HepG2 (cell line): ENCODE data around the gene UROD. TPM values are rescaled to one million over a fixed set of nuclear protein-coding genes. Genes with fewer than 3 reads are reported as not detected.

Source experiments
- ATAC-seq: fragments of 200-7000 bp; cut with Tn5 transposase; 3 replicates; pipeline ENCODE4 v1.9.1; 2020; ENCODE audit warnings: mild to moderate bottlenecking, moderate library complexity
- BruUV-seq: library from RNA; stranded (reverse); fragments of 400-500 nt; replicated peaks from 2 replicates; lab custom pipeline; 2021; lab: Mats Ljungman, UMichigan
- CTCF ChIA-PET: fragments of 300-600 bp; formaldehyde crosslinking; extraction: SDS; loops from one replicate; lab custom pipeline; 2021; ENCODE audit warnings: low total read pairs, inconsistent platforms, low intra/inter-chr PET ratio; lab: Yijun Ruan, JAX
- POLR2A ChIA-PET: fragments of 350-600 bp; sonication (Branson Sonifier 250); formaldehyde crosslinking; loops from one replicate; lab custom pipeline; 2020; ENCODE audit warnings: antibody characterized with exemption, inconsistent platforms; lab: Yijun Ruan, JAX
- DNase-seq: peaks from one replicate; pipeline ENCODE4 v3.0.0-alpha.2; 2015; ENCODE audit warnings: low spot score
- FAIRE-seq: peaks from 3 replicates; lab custom pipeline; 2011; peaks lifted over from hg19 to GRCh38; lab: Jason Lieb, UNC
- H2AFZ ChIP-seq: one replicate; pipeline ENCODE4 v1.6.1; 2011; ENCODE audit warnings: low read length, inconsistent platforms
- H3K27ac ChIP-seq: fragments of 300-600 bp; 3 replicates; pipeline ENCODE4 v1.8.0; 2011; ENCODE audit warnings: mixed run types, mild to moderate bottlenecking, mixed read lengths, low read length, inconsistent platforms; ENCODE audit not compliant: insufficient read depth; ENCODE audit errors: extremely low read length
- H3K27me3 ChIP-seq, 2 experiments: fragments of 200-600 bp in 1 of 2; 2 replicates in 1 of 2; 3 replicates in 1 of 2; pipeline versions ENCODE4 v1.6.0 to v1.8.0; 2011; ENCODE audit warnings: low read length in 2 of 2, mild to moderate bottlenecking in 2 of 2, moderate library complexity in 2 of 2, inconsistent platforms in 1 of 2; ENCODE audit not compliant: insufficient read depth in 2 of 2, control insufficient read depth in 1 of 2
- H3K36me3 ChIP-seq, 2 experiments: fragments of 200-600 bp in 1 of 2; replicated peaks in 1 of 2; 2 replicates in 1 of 2; 3 replicates in 1 of 2; pipeline versions ENCODE4 v1.5.1 to v1.8.0; 2011; ENCODE audit warnings: low read length in 2 of 2, inconsistent platforms in 1 of 2; ENCODE audit not compliant: insufficient read depth in 2 of 2, control insufficient read depth in 1 of 2
- H3K4me1 ChIP-seq: 2 replicates; pipeline ENCODE4 v1.5.1; 2012; ENCODE audit warnings: low read length, inconsistent platforms; ENCODE audit not compliant: insufficient read depth
- H3K4me2 ChIP-seq: 2 replicates; pipeline ENCODE4 v1.6.0; 2011; ENCODE audit warnings: low read depth, low read length, inconsistent platforms
- H3K4me3 ChIP-seq, 3 experiments: fragments of 200-600 bp in 1 of 3; sonication (generic), shearing (Covaris generic) in 1 of 3; replicated peaks in 1 of 3; 2 replicates each; pipeline ENCODE4 v1.5.1; 2011 to 2016; ENCODE audit warnings: low read length in 3 of 3, inconsistent platforms in 2 of 3, low read depth in 2 of 3, mild to moderate bottlenecking in 2 of 3, control low read depth in 1 of 3, mixed read lengths in 1 of 3; ENCODE audit not compliant: insufficient read depth in 1 of 3
- H3K79me2 ChIP-seq: one replicate; pipeline ENCODE4 v1.6.1; 2011; ENCODE audit warnings: low read length, inconsistent platforms; ENCODE audit not compliant: insufficient read depth
- H3K9ac ChIP-seq: 2 replicates; pipeline ENCODE4 v1.6.0; 2011; ENCODE audit warnings: mild to moderate bottlenecking, low read depth, low read length, inconsistent platforms; ENCODE audit not compliant: insufficient read depth
- H3K9me3 ChIP-seq: 2 replicates; pipeline ENCODE4 v1.5.1; 2012; ENCODE audit warnings: mild to moderate bottlenecking, low read length
- H4K20me1 ChIP-seq: 2 replicates; pipeline ENCODE4 v1.6.0; 2011; ENCODE audit warnings: inconsistent platforms, mild to moderate bottlenecking, low read length, moderate library complexity; ENCODE audit not compliant: insufficient read depth
- AGO2 ChIP-seq: fragments of 200-400 bp; formaldehyde crosslinking; optimal IDR thresholded peaks from 2 replicates; pipeline ENCODE3; 2017; ENCODE audit warnings: mild to moderate bottlenecking, low read depth, low read length, moderate library complexity
- AHR ChIP-seq: IDR thresholded peaks from 2 replicates; pipeline ENCODE4 v1.6.1; 2018; ENCODE audit warnings: missing genetic modification reagents, missing compliant biosample characterization
- ATF7 ChIP-seq, 2 experiments: fragments of 450-650 bp in 1 of 2; sonication (generic) in 1 of 2; formaldehyde crosslinking in 1 of 2; IDR thresholded peaks; 2 replicates each; pipeline versions ENCODE4 v1.4.0 to v1.6.1; 2016 to 2020; ENCODE audit warnings: antibody characterized with exemption in 1 of 2, mild to moderate bottlenecking in 1 of 2, missing genetic modification reagents in 1 of 2
- BCL6 ChIP-seq: IDR thresholded peaks from 2 replicates; pipeline ENCODE4 v1.6.1; 2016; ENCODE audit warnings: missing genetic modification reagents, missing compliant biosample characterization
- FOXO4 ChIP-seq: sonication (generic); formaldehyde crosslinking; conservative IDR thresholded peaks from 2 replicates; pipeline ENCODE4 v1.8.1; 2023; ENCODE audit warnings: missing genetic modification reagents
- SAP130 ChIP-seq: IDR thresholded peaks from 2 replicates; pipeline ENCODE4 v1.6.1; 2016; ENCODE audit warnings: low read depth
- ZBTB26 ChIP-seq: IDR thresholded peaks from 2 replicates; pipeline ENCODE4 v1.6.1; 2016; ENCODE audit warnings: missing compliant biosample characterization, missing genetic modification reagents, borderline replicate concordance
- ZNF264 ChIP-seq: sonication (generic); formaldehyde crosslinking; IDR thresholded peaks from 2 replicates; pipeline ENCODE4 v1.4.0; 2020; ENCODE audit warnings: missing genetic modification reagents
- ZNF383 ChIP-seq: sonication (generic); formaldehyde crosslinking; IDR thresholded peaks from 2 replicates; pipeline ENCODE4 v1.4.0; 2020; ENCODE audit warnings: missing genetic modification reagents, mild to moderate bottlenecking, borderline replicate concordance
- ZNF83 ChIP-seq: sonication (generic); formaldehyde crosslinking; IDR thresholded peaks from 2 replicates; pipeline ENCODE4 v1.4.0; 2020; ENCODE audit warnings: missing genetic modification reagents, mild to moderate bottlenecking, borderline replicate concordance
- WGBS: methylation state at CpG from one replicate; pipeline ENCODE4 v1.1.6; 2017; ENCODE audit warnings: low lambda C conversion rate; 5-methylcytosine and 5-hydroxymethylcytosine counted together
- in situ Hi-C: cut with HindIII; loops from 2 replicates; pipeline ENCODE4 v1.10.0; 2017; ENCODE audit warnings: low pct_unique_long_range_greater_than_20kb; ENCODE audit not compliant: extremely low pct_ligation_motif_present
- intact Hi-C: fragments of 100-400 bp; cut with micrococcal nuclease; formaldehyde crosslinking; loops from one replicate; pipeline ENCODE4 v1.10.0; 2022; ENCODE audit not compliant: unreplicated experiment
- polyA plus RNA-seq, 8 experiments: library from polyadenylated mRNA; depleted of rRNA in 3 of 8; stranded (reverse) in 7 of 8; unstranded in 1 of 8; fragments of >200 nt; fragmentation: Illumina TruSeq in 4 of 8; extraction: Trizol in 4 of 8; gene quantifications; 2 replicates each; pipeline versions ENCODE4 v1.2.1 to v1.2.3, GENCODE V29; 2011 to 2016; ENCODE audit warnings: low read depth in 4 of 8, missing spikeins in 1 of 8, mixed read lengths in 1 of 8; ENCODE audit not compliant: insufficient read depth in 1 of 8
- total RNA-seq, 5 experiments: library from RNA; depleted of rRNA; stranded (reverse); fragments of >200 nt; fragmentation: Illumina TruSeq; extraction: Trizol; gene quantifications; 2 replicates each; pipeline ENCODE4 v1.2.3, GENCODE V29; 2016; ENCODE audit warnings: low read depth in 1 of 5
- TF ChIP-seq, protein P1 (sequence below): IDR thresholded peaks from 2 replicates; pipeline ENCODE4 v1.6.1; 2016; ENCODE audit warnings: control low read depth

Gene UROD
- total and polyA plus RNA-seq, 2 of the 13 experiments (the other 11 are each of a cell fraction or from before 2014, with no cell fraction given): 162 to 171 TPM

DNA sequence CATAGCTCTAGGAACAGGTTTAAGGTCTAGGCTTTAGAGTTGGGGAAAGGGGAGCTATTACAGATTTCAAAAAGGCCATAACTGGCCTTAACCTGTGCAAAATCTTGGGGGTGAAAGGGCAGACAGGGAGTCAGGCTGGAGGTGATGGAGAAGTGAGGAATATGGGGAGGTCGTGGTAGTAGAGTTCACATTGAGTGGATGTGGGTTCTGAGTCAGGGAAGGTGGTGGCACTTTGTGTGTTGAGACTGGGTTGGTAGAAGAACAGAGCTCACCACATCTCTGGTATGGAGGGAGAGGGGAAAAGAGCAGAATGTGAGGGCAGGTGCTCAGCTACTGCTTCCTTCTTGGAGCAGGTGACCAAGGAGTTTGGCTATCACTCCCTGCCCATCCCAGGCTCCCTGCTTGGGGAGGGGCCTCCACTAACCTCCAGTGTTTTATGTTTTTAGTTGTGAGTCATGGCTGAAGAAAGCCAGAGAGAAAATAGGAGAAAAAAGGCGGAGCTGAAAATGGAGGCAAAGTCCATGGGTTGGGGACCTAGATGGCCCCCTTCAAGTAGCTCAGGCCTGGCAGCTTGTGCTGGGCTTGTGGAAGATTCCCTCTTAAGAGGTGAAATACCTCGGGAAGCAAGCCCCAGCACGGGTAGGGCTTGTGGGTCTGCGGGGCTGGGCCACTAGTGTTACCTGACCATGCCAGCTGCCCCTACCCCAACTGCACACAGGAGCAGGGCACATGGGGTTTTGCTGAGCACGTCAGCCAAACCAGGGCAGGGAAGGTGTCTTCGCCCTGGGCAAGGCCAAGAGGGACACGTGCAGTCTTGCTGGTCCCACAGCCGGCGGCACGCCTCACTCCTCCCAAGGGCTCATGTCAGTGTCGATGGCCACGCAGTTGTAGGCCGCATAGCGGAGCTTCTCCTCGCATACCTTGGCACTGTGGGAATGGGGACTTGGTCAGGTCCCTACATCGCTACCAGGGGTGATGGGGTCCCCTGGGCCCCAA is 9.1 kb upstream of the UROD start:
- BruUV-seq: no TSS peak
- FAIRE-seq: no peak
- intact Hi-C loops: no loop called here

GRCh38 chr1:45003741-45004140 is 8.3 kb upstream of the UROD start:
- DNase-seq: no peak
- no peaks in the 10 kb centered on the region for H3K4me1 ChIP-seq
- no TSS peak for BruUV-seq
- no peak for ATAC-seq
- FAIRE-seq: no peak
- TF ChIP-seq ZNF83 (CRISPR knock-in tag) (no peak), ZNF264 (CRISPR knock-in tag) (no peak), AHR (CRISPR knock-in tag) (no peak), SAP130 (CRISPR knock-in tag) (no peak), FOXO4 (CRISPR knock-in tag) (no peak), BCL6 (CRISPR knock-in tag) (no peak), ZNF383 (CRISPR knock-in tag) (no peak), ZBTB26 (CRISPR knock-in tag) (no peak)
- TF ChIP-seq, protein P1, sequence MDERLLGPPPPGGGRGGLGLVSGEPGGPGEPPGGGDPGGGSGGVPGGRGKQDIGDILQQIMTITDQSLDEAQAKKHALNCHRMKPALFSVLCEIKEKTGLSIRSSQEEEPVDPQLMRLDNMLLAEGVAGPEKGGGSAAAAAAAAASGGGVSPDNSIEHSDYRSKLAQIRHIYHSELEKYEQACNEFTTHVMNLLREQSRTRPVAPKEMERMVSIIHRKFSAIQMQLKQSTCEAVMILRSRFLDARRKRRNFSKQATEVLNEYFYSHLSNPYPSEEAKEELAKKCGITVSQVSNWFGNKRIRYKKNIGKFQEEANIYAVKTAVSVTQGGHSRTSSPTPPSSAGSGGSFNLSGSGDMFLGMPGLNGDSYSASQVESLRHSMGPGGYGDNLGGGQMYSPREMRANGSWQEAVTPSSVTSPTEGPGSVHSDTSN (CRISPR knock-in tag): no peak
- intact Hi-C loops: no loop called here
- no peak overlapping the region for H2AFZ ChIP-seq
- no peaks in the 10 kb centered on the region for H3K79me2 ChIP-seq
- POLR2A ChIA-PET: interaction anchor here (0.5 to 1.8 kb wide), 2 partner anchors 8 to 101 kb away, joined by 3 to 7 read pairs; partner anchors contain the start of genes HECTD3 and UROD
- H3K36me3 ChIP-seq: peaks cover 27 to 52% of the 10 kb centered on the region in 2 experiments
- no peaks in the 10 kb centered on the region for H3K9me3 ChIP-seq
- no peak overlapping the region for H3K27ac ChIP-seq
- no peak overlapping the region for H3K4me2 ChIP-seq
- CTCF ChIA-PET: no interaction called here
- WGBS: 99% methylated on average over 9 of the region's 14 CpGs
- no peak overlapping the region for H3K4me3 ChIP-seq
- no peaks in the 10 kb centered on the region for H3K27me3 ChIP-seq
- no peaks in the 10 kb centered on the region for H4K20me1 ChIP-seq
- in situ Hi-C loops: loop anchor here (25.0 kb wide), 1 partner anchor 166 kb away; the partner anchor contains the start of gene PTCH2
- no peak overlapping the region for H3K9ac ChIP-seq

More for the DNA sequence above, 9.1 kb upstream of the UROD start:
- ChIA-PET CTCF (no interaction called here), POLR2A (interaction anchor here (1.8 kb wide), 1 partner anchor 9 kb away, joined by 7 read pairs; the partner anchor contains the start of genes HECTD3 and UROD)
- H3K27ac ChIP-seq: no peak overlapping the region
- in situ Hi-C loops: loop anchor here (25.0 kb wide), 1 partner anchor 166 kb away; the partner anchor contains the start of gene PTCH2
- H3K27me3 ChIP-seq: no peaks in the 10 kb centered on the region
- no peak overlapping the region for H3K4me3 ChIP-seq
- H3K4me2 ChIP-seq: no peak overlapping the region
- no peak for TF ChIP-seq ATF7 (IDR thresholded peaks at IDR 0.05)
- TF ChIP-seq ATF7 (CRISPR knock-in tag; IDR thresholded peaks at IDR 0.05): no peak
- TF ChIP-seq AGO2: peak; percentile 26
- H4K20me1 ChIP-seq: no peaks in the 10 kb centered on the region
- peaks cover 27 to 44% of the 10 kb centered on the region in 2 experiments for H3K36me3 ChIP-seq
- H3K9ac ChIP-seq: no peak overlapping the region
- no peaks in the 10 kb centered on the region for H3K4me1 ChIP-seq
- no peak for DNase-seq
- H2AFZ ChIP-seq: no peak overlapping the region
- WGBS: 94% methylated on average over 11 of the region's 17 CpGs
- H3K9me3 ChIP-seq: no peaks in the 10 kb centered on the region
- no peak for ATAC-seq
- H3K79me2 ChIP-seq: no peaks in the 10 kb centered on the region
